Erythroblast (primary cell): ENCODE measurements around the gene TMUB2.

Experiments
- GATA1 ChIP-seq: IDR thresholded peaks from 2 replicates; pipeline ENCODE4 v1.6.1; 2011; ENCODE audit warnings: low read depth, mild to moderate bottlenecking, control low read depth, low read length, moderate library complexity
- POLR2A ChIP-seq: IDR thresholded peaks from 2 replicates; pipeline ENCODE4 v1.6.1; 2011; ENCODE audit warnings: mild to moderate bottlenecking, low read length

DNA sequence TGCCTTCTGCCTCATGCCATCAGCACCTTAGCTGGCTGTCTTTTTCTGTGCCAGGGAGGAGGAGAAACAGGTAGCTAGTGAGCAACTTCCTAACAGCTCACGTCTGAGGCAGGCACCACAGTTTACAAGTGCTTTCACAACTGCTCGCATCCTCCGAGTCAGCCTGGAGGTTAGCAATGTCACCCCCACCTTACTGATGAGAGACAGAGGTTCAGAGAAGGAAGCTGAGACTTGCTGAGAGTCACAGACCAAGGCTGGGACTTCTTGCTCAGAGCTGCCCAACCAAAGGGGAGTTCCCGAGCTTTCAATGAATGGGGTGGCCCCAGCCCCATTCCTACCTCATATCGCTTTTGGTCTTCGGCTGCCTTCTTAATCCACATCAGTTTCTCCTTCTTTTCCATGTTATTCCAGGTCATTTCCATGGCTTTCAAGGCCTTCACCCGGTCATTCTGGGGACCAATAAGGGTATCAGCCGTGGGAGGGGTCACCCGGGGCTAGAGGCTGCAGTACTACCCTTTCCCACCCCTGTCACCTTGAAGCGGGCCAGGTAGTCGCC is 23.1 kb downstream of the TMUB2 start:
- TF ChIP-seq POLR2A (no peak), GATA1 (no peak)
